Measurements from ENCODE around the gene CNOT11. TPM values are rescaled to one million over a fixed set of nuclear protein-coding genes. Genes with fewer than 3 reads are reported as not detected.

CNOT11 gene
- total and polyA plus RNA-seq, 2 of the 13 experiments (the other 11 are each of a cell fraction or from before 2014, with no cell fraction given), result 114 to 209 TPM

GRCh38 chr2:101274142-101274541, 21.5 kb downstream of the CNOT11 start:
- Histone ChIP-seq H3K4me3 (replicated peaks in 1 of 3; ENCODE audit: insufficient read depth in 1 of 3, low read depth in 2 of 3, low read length in 3 of 3) (no peak overlapping the region), H3K9me3 (ENCODE audit: low read length) (no peaks in the 10 kb centered on the region), H3K27ac (ENCODE audit: extremely low read length, insufficient read depth, low read length) (no peak overlapping the region), H3K27me3 (ENCODE audit: control insufficient read depth in 1 of 2, insufficient read depth in 2 of 2, low read length in 2 of 2) (no peaks in the 10 kb centered on the region), H3K4me1 (ENCODE audit: insufficient read depth, low read length) (0 out of 2 replicates have a peak, but pooled peaks cover 15% of the 10 kb centered on the region), H3K4me2 (ENCODE audit: low read depth, low read length) (no peak overlapping the region), H3K9ac (ENCODE audit: insufficient read depth, low read depth, low read length) (no peak overlapping the region), H3K79me2 (ENCODE audit: insufficient read depth, low read length) (no peaks in the 10 kb centered on the region), H4K20me1 (ENCODE audit: insufficient read depth, low read length) (no peaks in the 10 kb centered on the region), H3K36me3 (replicated peaks in 1 of 2; ENCODE audit: control insufficient read depth in 1 of 2, insufficient read depth in 2 of 2, low read length in 2 of 2) (peaks cover 20 to 84% of the 10 kb centered on the region in 2 experiments), H2AFZ (ENCODE audit: low read length) (no peak overlapping the region)
- in situ Hi-C loops (cut with HindIII; ENCODE audit: extremely low pct_ligation_motif_present, low pct_unique_long_range_greater_than_20kb), result no loop called here
- CTCF ChIA-PET (ENCODE audit: low intra/inter-chr PET ratio, low total read pairs), result no interaction called here
- no TSS peak for BruUV-seq (replicated peaks)
- ATAC-seq, result no peak
- no peak for DNase-seq (ENCODE audit: low spot score)
- POLR2A ChIA-PET, result no interaction called here
- TF ChIP-seq RBM22 (optimal IDR thresholded peaks at IDR 0.05; ENCODE audit: low read length) (peak; percentile 78), ATF1 (CRISPR knock-in tag; IDR thresholded peaks at IDR 0.05) (no peak), MXD1 (CRISPR knock-in tag; IDR thresholded peaks at IDR 0.05) (no peak), ZNF343 (CRISPR knock-in tag; IDR thresholded peaks at IDR 0.05) (no peak), ZNF883 (CRISPR knock-in tag; IDR thresholded peaks at IDR 0.05; ENCODE audit: not compliant biosample characterization) (no peak), MAFF (IDR thresholded peaks at IDR 0.05; ENCODE audit: low read depth, low read length) (peak; percentile 52; the same call in 1 of the 2 replicates), POLR2AphosphoS5 (IDR thresholded peaks at IDR 0.05; ENCODE audit: low read depth, low read length) (0 out of 2 replicates have a peak, but pooled peaks have one; percentile 28)
- intact Hi-C loops (cut with micrococcal nuclease; ENCODE audit: unreplicated experiment), result no loop called here
- FAIRE-seq, result no peak
- 98% methylated on average over 5 of the region's 5 CpGs for WGBS (ENCODE audit: low lambda C conversion rate)

GRCh38 chr2:101277111-101277510, 24.4 kb downstream of the CNOT11 start:
- H3K4me3 ChIP-seq (replicated peaks in 1 of 3; ENCODE audit: insufficient read depth in 1 of 3, low read depth in 2 of 3, low read length in 3 of 3), result no peak overlapping the region
- BruUV-seq (replicated peaks), result no TSS peak
- H2AFZ ChIP-seq (ENCODE audit: low read length), result no peak overlapping the region
- CTCF ChIA-PET (ENCODE audit: low intra/inter-chr PET ratio, low total read pairs), result no interaction called here
- ATAC-seq (no peak), DNase-seq (ENCODE audit: low spot score) (no peak), FAIRE-seq (no peak)
- H4K20me1 ChIP-seq (ENCODE audit: insufficient read depth, low read length), result no peaks in the 10 kb centered on the region
- peaks cover 6% of the 10 kb centered on the region for H3K79me2 ChIP-seq (ENCODE audit: insufficient read depth, low read length)
- POLR2A ChIA-PET, result no interaction called here
- H3K27me3 ChIP-seq (ENCODE audit: control insufficient read depth in 1 of 2, insufficient read depth in 2 of 2, low read length in 2 of 2), result no peaks in the 10 kb centered on the region
- 0 out of 2 replicates have a peak, but pooled peaks cover 14% of the 10 kb centered on the region for H3K4me1 ChIP-seq (ENCODE audit: insufficient read depth, low read length)
- no peak overlapping the region for H3K4me2 ChIP-seq (ENCODE audit: low read depth, low read length)
- 94% methylated on average over 7 of the region's 7 CpGs for WGBS (ENCODE audit: low lambda C conversion rate)
- in situ Hi-C loops (cut with HindIII; ENCODE audit: extremely low pct_ligation_motif_present, low pct_unique_long_range_greater_than_20kb), result no loop called here
- H3K9ac ChIP-seq (ENCODE audit: insufficient read depth, low read depth, low read length), result no peak overlapping the region
- intact Hi-C loops (cut with micrococcal nuclease; ENCODE audit: unreplicated experiment), result no loop called here
- H3K27ac ChIP-seq (ENCODE audit: extremely low read length, insufficient read depth, low read length), result no peak overlapping the region
- H3K9me3 ChIP-seq (ENCODE audit: low read length), result no peaks in the 10 kb centered on the region
- peaks cover 21 to 85% of the 10 kb centered on the region in 2 experiments for H3K36me3 ChIP-seq (replicated peaks in 1 of 2; ENCODE audit: control insufficient read depth in 1 of 2, insufficient read depth in 2 of 2, low read length in 2 of 2)
- TF ChIP-seq FOXJ3 (CRISPR knock-in tag; IDR thresholded peaks at IDR 0.05; ENCODE audit: borderline replicate concordance) (no peak), XRCC5 (optimal IDR thresholded peaks at IDR 0.05; ENCODE audit: low read length) (no peak), NBN (conservative IDR thresholded peaks at IDR 0.05) (no peak), CTCF (CRISPR knock-in tag; IDR thresholded peaks at IDR 0.05) (0 out of 2 replicates have a peak, but pooled peaks have one; percentile 19), GABPB1 (CRISPR knock-in tag; IDR thresholded peaks at IDR 0.05) (no peak), ZNF343 (CRISPR knock-in tag; IDR thresholded peaks at IDR 0.05) (no peak), ZMAT3 (CRISPR knock-in tag; conservative IDR thresholded peaks at IDR 0.05) (no peak), ZNF230 (CRISPR knock-in tag; IDR thresholded peaks at IDR 0.05) (no peak), KLF13 (CRISPR knock-in tag; IDR thresholded peaks at IDR 0.05) (no peak), STAG1 (CRISPR knock-in tag; IDR thresholded peaks at IDR 0.05) (peak; percentile 30), FOXP1 (IDR thresholded peaks at IDR 0.05) (no peak), FOXP1 (CRISPR knock-in tag; IDR thresholded peaks at IDR 0.05) (no peak), ZNF484 (CRISPR knock-in tag; IDR thresholded peaks at IDR 0.05; ENCODE audit: borderline replicate concordance, low read depth) (no peak)

All from HepG2 (cell line).